Spleen (tissue), 7 donors: ENCODE results near the gene SLC8B1.

Experiments used
- POLR2A ChIP-seq, 3 donors: fragments of 450-650 bp; IDR thresholded peaks; one replicate each; pipeline ENCODE4 v1.5.1; 2017; ENCODE audit warnings: antibody characterized with exemption in 3 of 3, mild to moderate bottlenecking in 1 of 3
- POLR2AphosphoS5 ChIP-seq, 3 donors: sonication (generic); formaldehyde crosslinking; IDR thresholded peaks; one replicate each; pipeline ENCODE4 v1.5.1; 2017; ENCODE audit warnings: antibody characterized with exemption in 3 of 3
- TF ChIP-seq, protein P1 (sequence below), 11 experiments: fragments of 200-600 bp in 7 of 11; fragments of 450-650 bp in 4 of 11; sonication (generic) in 4 of 11; IDR thresholded peaks in 8 of 11; conservative IDR thresholded peaks in 3 of 11; 1 replicate in 7 of 11; 2 replicates in 4 of 11; pipeline versions ENCODE4 v1.4.0 to v1.8.0; 2016 to 2021; ENCODE audit warnings: antibody characterized with exemption in 11 of 11, inconsistent platforms in 4 of 11, mild to moderate bottlenecking in 1 of 11
- donor health status: DM: no; HTN: no; CAD: no; lungs with moderate emphysema.
- donor health status: DM: no; HTN: no; CAD: no.
- donor health status: DM: no; HTN: no; CAD: no.

DNA sequence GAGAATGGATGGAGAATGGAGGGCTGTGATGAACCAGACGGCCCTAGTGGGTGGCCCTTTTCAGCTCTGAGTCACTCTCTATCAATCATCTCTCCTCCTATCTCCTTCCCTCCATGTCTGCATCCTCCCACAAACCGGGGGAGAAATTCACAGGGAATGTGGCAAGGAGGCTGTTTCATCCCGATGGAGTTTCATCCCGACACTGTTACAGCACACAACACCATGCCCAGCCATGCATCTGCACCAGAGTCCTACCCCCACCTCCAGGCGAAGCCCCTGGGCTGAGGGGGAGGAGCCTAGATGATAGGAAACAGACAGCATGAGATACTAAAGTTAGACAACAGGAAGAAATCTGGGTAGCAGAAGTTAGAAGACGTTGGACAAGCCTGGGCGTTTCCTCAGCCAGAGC lies 20.8 kb downstream of the SLC8B1 start:
- TF ChIP-seq POLR2A (IDR thresholded peaks at IDR 0.05) (no peak), POLR2AphosphoS5 (IDR thresholded peaks at IDR 0.05) (no peak)
- TF ChIP-seq, protein P1, sequence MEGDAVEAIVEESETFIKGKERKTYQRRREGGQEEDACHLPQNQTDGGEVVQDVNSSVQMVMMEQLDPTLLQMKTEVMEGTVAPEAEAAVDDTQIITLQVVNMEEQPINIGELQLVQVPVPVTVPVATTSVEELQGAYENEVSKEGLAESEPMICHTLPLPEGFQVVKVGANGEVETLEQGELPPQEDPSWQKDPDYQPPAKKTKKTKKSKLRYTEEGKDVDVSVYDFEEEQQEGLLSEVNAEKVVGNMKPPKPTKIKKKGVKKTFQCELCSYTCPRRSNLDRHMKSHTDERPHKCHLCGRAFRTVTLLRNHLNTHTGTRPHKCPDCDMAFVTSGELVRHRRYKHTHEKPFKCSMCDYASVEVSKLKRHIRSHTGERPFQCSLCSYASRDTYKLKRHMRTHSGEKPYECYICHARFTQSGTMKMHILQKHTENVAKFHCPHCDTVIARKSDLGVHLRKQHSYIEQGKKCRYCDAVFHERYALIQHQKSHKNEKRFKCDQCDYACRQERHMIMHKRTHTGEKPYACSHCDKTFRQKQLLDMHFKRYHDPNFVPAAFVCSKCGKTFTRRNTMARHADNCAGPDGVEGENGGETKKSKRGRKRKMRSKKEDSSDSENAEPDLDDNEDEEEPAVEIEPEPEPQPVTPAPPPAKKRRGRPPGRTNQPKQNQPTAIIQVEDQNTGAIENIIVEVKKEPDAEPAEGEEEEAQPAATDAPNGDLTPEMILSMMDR (IDR thresholded peaks at IDR 0.05 in 8 of 11, conservative IDR thresholded peaks at IDR 0.05 in 3 of 11), result no peak
